Stimulated activated CD4-positive, alpha-beta T cell treated with anti-CD3 and anti-CD28 coated beads, Interleukin-1b, Interleukin-23, amount 100 ng/mL, for 24 hours (primary cell): ENCODE measurements around the gene CCDC177.

Experiments used
- DNase-seq, 4 experiments: peaks; one replicate each; pipeline ENCODE4 v3.0.0-alpha.2; 2020; ENCODE audit warnings: low read depth in 4 of 4, low spot score in 1 of 4

Gene CCDC177

DNA sequence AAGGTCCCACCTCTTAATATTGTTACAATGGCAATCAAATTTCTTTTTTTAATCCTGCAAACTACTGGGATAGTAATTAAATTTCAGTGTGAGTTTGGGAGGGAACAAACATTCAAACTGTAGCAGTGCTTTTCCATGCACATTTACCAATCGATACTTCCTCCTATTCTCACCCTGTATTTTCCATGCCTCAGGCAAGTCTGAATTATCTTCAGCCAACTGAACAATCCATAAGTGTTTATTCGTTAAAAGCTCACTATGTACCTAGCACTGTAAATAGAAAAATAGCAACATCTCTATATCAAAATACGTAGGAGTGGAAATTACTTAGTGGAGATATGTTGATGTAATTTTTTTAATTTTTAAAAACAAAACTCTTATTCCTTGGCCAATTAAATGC, 43.5 kb downstream of the CCDC177 start:
- DNase-seq: no peak

DNA sequence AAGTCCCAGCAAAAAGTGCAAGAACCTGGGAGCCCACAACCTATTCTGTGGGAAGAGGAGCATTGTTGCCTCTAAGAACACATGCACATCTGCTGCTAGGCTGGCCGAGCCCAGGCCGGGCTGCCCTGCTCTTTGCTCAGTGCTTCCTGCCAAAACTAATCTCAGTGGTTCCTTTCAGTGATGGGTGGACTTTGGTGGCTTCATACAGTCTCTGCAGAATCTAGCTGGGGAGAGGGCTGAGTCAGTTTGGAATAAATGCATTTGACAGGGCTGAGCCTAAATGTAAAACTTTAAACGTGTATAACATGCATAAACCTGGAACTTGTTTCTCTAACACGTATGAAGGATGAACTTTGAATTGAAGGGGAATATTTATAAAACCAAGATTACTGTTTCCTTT, 44.6 kb downstream of the CCDC177 start:
- no peak for DNase-seq

DNA sequence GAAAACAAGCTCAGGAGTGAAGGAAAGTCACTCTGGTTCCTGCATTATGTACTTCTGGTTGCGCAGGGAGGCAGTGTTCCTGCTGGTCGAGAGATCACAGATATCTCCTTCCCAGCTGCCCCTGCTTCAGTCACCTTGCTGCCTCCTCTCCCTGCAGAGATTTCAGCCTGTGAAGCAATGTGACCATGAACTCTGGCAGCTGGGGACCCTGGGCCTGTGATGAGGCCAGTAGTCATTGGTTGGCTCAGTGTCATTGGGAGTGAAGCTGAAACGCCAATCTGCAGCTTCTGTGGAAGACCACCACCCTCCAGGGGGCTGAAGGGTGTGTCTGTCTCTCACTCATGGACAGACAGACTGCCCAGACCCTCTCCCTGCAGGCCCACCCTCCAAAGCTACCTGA, 45.1 kb downstream of the CCDC177 start:
- DNase-seq: no peak

DNA sequence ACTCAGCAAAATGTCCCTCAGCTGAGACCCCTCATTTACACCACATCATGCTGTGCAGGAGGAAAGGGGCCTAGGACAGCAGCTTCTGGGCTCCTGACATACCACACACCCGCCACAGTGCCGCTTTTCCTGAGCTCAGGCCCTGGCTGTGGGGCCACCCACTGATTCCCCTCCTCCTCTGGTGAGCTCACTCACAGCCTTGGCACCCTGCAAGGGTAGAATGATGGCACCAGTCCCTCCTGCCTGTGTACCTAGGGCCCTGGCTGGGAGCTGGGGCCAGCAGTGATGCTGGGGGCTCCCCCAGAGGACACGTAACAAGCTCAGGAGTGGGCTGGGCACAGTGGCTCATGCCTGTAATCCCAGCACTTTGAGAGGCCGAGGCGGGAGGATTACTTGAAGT, 45.7 kb downstream of the CCDC177 start:
- DNase-seq: no peak

DNA sequence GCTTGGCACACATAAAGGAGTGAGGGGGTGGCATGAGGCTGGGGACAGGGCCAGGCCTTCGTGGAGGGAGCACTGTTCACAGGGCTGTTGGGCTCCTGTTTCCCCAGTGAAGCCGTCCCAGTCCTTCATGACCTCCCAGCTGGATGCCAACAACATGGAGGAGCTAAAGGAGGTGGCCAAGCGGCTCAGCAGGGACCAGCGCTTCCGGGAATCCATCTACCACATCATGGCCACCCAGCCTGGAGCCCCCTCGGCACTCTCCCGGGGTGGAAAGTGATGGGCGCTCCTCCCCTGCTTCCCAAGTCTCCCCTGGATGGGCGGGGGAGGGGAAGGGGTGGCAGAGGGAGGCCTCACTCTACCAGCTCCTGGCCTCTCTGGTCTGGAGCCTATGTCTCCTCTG, 46.5 kb downstream of the CCDC177 start:
- no peak for DNase-seq

DNA sequence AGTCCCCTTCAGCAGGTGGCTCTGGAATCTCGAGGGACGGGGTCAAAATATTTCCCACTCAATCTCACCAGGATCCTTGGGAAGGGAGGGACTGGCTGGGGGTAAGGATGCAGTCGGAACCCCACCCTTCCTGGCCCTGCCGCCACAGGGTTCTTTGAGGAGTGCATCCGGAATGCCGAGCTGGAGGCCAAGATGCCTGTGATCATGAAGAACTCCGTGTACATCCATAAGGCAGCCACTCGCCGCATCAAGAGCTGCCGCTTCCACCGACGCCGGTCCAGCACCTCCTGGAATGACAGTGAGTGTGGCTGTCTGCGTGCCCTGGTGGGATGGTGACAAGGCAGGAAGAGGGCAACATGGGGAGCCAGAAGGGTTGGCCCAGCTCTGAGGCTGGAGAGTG, 47.0 kb downstream of the CCDC177 start:
- no peak for DNase-seq

DNA sequence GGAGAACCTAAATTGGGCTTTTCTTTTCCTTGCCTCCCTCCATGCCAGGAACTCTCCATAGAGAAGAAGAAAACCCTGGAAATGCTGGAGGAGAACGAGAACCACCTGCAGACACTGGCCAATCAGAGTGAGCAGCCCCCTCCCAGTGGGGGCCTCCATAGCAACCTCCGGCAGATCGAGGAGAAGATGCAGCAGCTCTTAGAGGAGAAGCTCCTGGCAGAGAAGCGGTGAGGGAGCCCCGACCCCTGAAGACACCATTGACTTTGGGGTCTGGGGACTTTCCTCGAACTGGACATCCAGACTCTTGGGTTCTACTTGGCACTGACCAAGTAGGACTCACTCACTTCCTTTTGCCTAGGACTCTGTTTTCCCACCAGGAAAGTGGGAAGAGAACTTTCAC, 48.8 kb downstream of the CCDC177 start:
- DNase-seq: no peak

DNA sequence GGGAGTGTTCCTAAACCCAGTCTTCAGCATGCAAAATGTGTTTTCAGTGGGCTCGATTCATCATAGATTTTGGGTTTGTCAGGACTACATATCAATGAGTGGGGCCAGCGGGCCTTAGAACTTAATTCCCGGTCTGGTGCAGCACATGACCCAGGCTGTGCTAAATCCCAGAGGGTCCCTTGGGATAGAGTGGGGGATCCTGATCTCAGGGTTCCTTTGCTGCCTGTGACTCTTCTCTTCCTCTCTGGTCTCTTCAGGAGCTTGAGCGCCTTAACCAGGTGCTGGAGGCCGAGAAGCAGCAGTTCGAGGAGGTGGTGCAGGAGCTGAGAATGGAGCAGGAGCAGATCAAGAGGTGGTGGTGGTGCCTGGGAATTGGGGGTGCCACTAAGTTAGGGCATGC, 52.6 kb downstream of the CCDC177 start:
- no peak for DNase-seq
